H1 (cell line): ENCODE data around the gene ZFPL1. TPM values are rescaled to one million over a fixed set of nuclear protein-coding genes. Genes with fewer than 3 reads are reported as not detected.
A peak's percentile ranks its signal among the peaks of the same experiment; 100 is the strongest.

Experiments
- CTCF ChIA-PET: fragments of 300-600 bp; sonication (Branson Sonifier 250); formaldehyde crosslinking; loops from one replicate; lab custom pipeline; 2021; ENCODE audit not compliant: partially characterized antibody; lab: Charles Lee
- POLR2A ChIA-PET: fragments of 300-600 bp; sonication (Branson Sonifier 250); formaldehyde crosslinking; loops from one replicate; lab custom pipeline; 2021; ENCODE audit warnings: inconsistent platforms; ENCODE audit not compliant: partially characterized antibody; lab: Charles Lee
- DNase-seq, 2 experiments: peaks; one replicate each; pipeline versions ENCODE4 v3.0.0 to v3.0.0-alpha.2; 2010 to 2022; ENCODE audit warnings: low spot score in 2 of 2, low read depth in 1 of 2, mixed read lengths in 1 of 2
- FAIRE-seq: peaks from 2 replicates; lab custom pipeline; 2011; peaks lifted over from hg19 to GRCh38; lab: Jason Lieb, UNC
- H2AFZ ChIP-seq: 2 replicates; pipeline ENCODE4 v1.8.1; 2012; ENCODE audit warnings: low read length, inconsistent platforms
- H2AK5ac ChIP-seq: 2 replicates; pipeline ENCODE4 v1.6.1; 2013; ENCODE audit warnings: low read depth, low read length
- H2BK120ac ChIP-seq: replicated peaks from 2 replicates; pipeline ENCODE3; 2013; ENCODE audit warnings: low read depth, low read length, inconsistent platforms
- H2BK12ac ChIP-seq: 2 replicates; pipeline ENCODE4 v1.6.1; 2013; ENCODE audit warnings: low read depth, low read length
- H2BK15ac ChIP-seq: 2 replicates; pipeline ENCODE4 v1.6.1; 2013; ENCODE audit warnings: low read length
- H2BK20ac ChIP-seq: 2 replicates; pipeline ENCODE4 v1.6.1; 2013; ENCODE audit warnings: low read length
- H2BK5ac ChIP-seq: 2 replicates; pipeline ENCODE4 v1.6.1; 2013; ENCODE audit warnings: low read depth, low read length
- H3K14ac ChIP-seq: 2 replicates; pipeline ENCODE4 v1.6.1; 2013; ENCODE audit warnings: inconsistent platforms; ENCODE audit not compliant: insufficient read length
- H3K18ac ChIP-seq: 2 replicates; pipeline ENCODE4 v1.6.1; 2013; ENCODE audit warnings: low read length; ENCODE audit errors: extremely low read depth
- H3K23ac ChIP-seq: 2 replicates; pipeline ENCODE4 v1.6.1; 2013; ENCODE audit warnings: inconsistent platforms; ENCODE audit not compliant: insufficient read length
- H3K23me2 ChIP-seq: 2 replicates; pipeline ENCODE4 v1.6.1; 2013; ENCODE audit warnings: low read depth, low read length
- H3K27ac ChIP-seq: 2 replicates; pipeline ENCODE4 v1.6.1; 2011; ENCODE audit warnings: low read depth, low read length, inconsistent platforms
- H3K27me3 ChIP-seq, 4 experiments: replicated peaks in 1 of 4; 1 replicate in 1 of 4; 2 replicates in 3 of 4; pipeline versions ENCODE4 v1.6.1 to v1.8.1; 2011 to 2013; ENCODE audit warnings: low read length in 3 of 4, mild to moderate bottlenecking in 3 of 4, inconsistent platforms in 2 of 4, mixed read lengths in 2 of 4, moderate library complexity in 1 of 4; ENCODE audit not compliant: control insufficient read depth in 3 of 4, insufficient read depth in 3 of 4; ENCODE audit errors: extremely low read depth in 1 of 4
- H3K36me3 ChIP-seq, 4 experiments: 2 replicates each; pipeline versions ENCODE4 v1.6.1 to v1.8.1; 2011 to 2013; ENCODE audit warnings: mild to moderate bottlenecking in 4 of 4, low read length in 3 of 4, moderate library complexity in 2 of 4, control low read depth in 1 of 4, inconsistent platforms in 1 of 4; ENCODE audit not compliant: insufficient read depth in 4 of 4, control insufficient read depth in 2 of 4
- H3K4ac ChIP-seq: replicated peaks from 2 replicates; pipeline ENCODE3; 2013; ENCODE audit warnings: low read length, low read depth, mixed read lengths, inconsistent platforms; ENCODE audit not compliant: insufficient read length
- H3K4me1 ChIP-seq, 4 experiments: replicated peaks in 1 of 4; 1 replicate in 1 of 4; 2 replicates in 3 of 4; pipeline versions ENCODE4 v1.6.1 to v1.8.1; 2011 to 2013; ENCODE audit warnings: low read length in 3 of 4, inconsistent platforms in 2 of 4, mixed read lengths in 1 of 4; ENCODE audit not compliant: insufficient read depth in 4 of 4, control insufficient read depth in 3 of 4
- H3K4me2 ChIP-seq, 2 experiments: 2 replicates each; pipeline versions ENCODE4 v1.6.1 to v1.8.1; 2011 to 2013; ENCODE audit warnings: low read depth in 2 of 2, low read length in 2 of 2, control low read depth in 1 of 2, inconsistent platforms in 1 of 2, mild to moderate bottlenecking in 1 of 2; ENCODE audit not compliant: insufficient read depth in 1 of 2
- H3K4me3 ChIP-seq, 4 experiments: fragments of 200-600, 300-600 bp in 1 of 4; sonication (generic), shearing (Covaris generic), sonication (Bioruptor Twin) in 1 of 4; 2 replicates each; pipeline versions ENCODE4 v1.5.1 to v1.8.1; 2011 to 2016; ENCODE audit warnings: low read length in 4 of 4, low read depth in 3 of 4, control low read depth in 2 of 4, inconsistent platforms in 2 of 4, mild to moderate bottlenecking in 2 of 4, mixed read lengths in 1 of 4, moderate library complexity in 1 of 4; ENCODE audit not compliant: insufficient read depth in 2 of 4; ENCODE audit errors: extremely low read depth in 1 of 4
- H3K56ac ChIP-seq: replicated peaks from 2 replicates; pipeline ENCODE3; 2013; ENCODE audit warnings: low read depth, mild to moderate bottlenecking, mixed read lengths, low read length, inconsistent platforms; ENCODE audit not compliant: insufficient read length
- H3K79me1 ChIP-seq: 2 replicates; pipeline ENCODE4 v1.6.1; 2013; ENCODE audit warnings: low read depth, low read length, control low read depth
- H3K79me2 ChIP-seq, 2 experiments: 2 replicates each; pipeline versions ENCODE4 v1.6.1 to v1.8.1; 2012 to 2013; ENCODE audit warnings: low read length in 2 of 2, mild to moderate bottlenecking in 2 of 2, inconsistent platforms in 1 of 2; ENCODE audit not compliant: insufficient read depth in 2 of 2, control insufficient read depth in 1 of 2
- H3K9ac ChIP-seq, 4 experiments: replicated peaks in 1 of 4; 1 replicate in 1 of 4; 2 replicates in 3 of 4; pipeline versions ENCODE4 v1.6.1 to v1.8.1; 2011 to 2013; ENCODE audit warnings: low read depth in 3 of 4, low read length in 3 of 4, control low read depth in 2 of 4, mild to moderate bottlenecking in 2 of 4, moderate library complexity in 2 of 4, inconsistent platforms in 1 of 4; ENCODE audit errors: extremely low read depth in 1 of 4
- H3K9me3 ChIP-seq, 2 experiments: 2 replicates each; pipeline versions ENCODE4 v1.6.1 to v1.8.1; 2012 to 2013; ENCODE audit warnings: mild to moderate bottlenecking in 2 of 2, moderate library complexity in 2 of 2, control low read depth in 1 of 2, inconsistent platforms in 1 of 2, low read depth in 1 of 2, low read length in 1 of 2, mixed read lengths in 1 of 2; ENCODE audit not compliant: insufficient read depth in 2 of 2
- H4K20me1 ChIP-seq, 2 experiments: replicated peaks in 1 of 2; 2 replicates each; pipeline versions ENCODE3 to v1.8.1; 2011 to 2013; ENCODE audit warnings: inconsistent platforms in 2 of 2, low read length in 2 of 2, mild to moderate bottlenecking in 1 of 2; ENCODE audit not compliant: insufficient read depth in 2 of 2, control insufficient read depth in 1 of 2
- H4K5ac ChIP-seq: 2 replicates; pipeline ENCODE4 v1.6.1; 2013; ENCODE audit warnings: low read length, low read depth, mixed read lengths, inconsistent platforms; ENCODE audit not compliant: insufficient read length
- H4K8ac ChIP-seq: 2 replicates; pipeline ENCODE4 v1.8.0; 2013; ENCODE audit warnings: mild to moderate bottlenecking, moderate library complexity, low read length, inconsistent platforms; ENCODE audit not compliant: insufficient read depth; ENCODE audit errors: extremely low read depth
- H4K91ac ChIP-seq: replicated peaks from 2 replicates; pipeline ENCODE3; 2013; ENCODE audit warnings: low read length, mixed read lengths, inconsistent platforms; ENCODE audit not compliant: insufficient read length
- CHD1 ChIP-seq: IDR thresholded peaks from 2 replicates; pipeline ENCODE4 v1.6.1; 2012; ENCODE audit warnings: low read depth, low read length, improper control_type of control experiment
- CREB1 ChIP-seq: IDR thresholded peaks from 2 replicates; pipeline ENCODE4 v1.6.1; 2012; ENCODE audit warnings: inconsistent platforms
- E2F6 ChIP-seq: IDR thresholded peaks from 2 replicates; pipeline ENCODE4 v1.6.1; 2012; ENCODE audit warnings: inconsistent platforms
- HDAC2 ChIP-seq, 2 experiments: fragments of 300-600 bp in 1 of 2; sonication (generic) in 1 of 2; IDR thresholded peaks; 2 replicates each; pipeline ENCODE4 v1.6.1; 2011 to 2012; ENCODE audit warnings: low read depth in 2 of 2, low read length in 2 of 2, mild to moderate bottlenecking in 2 of 2, moderate library complexity in 2 of 2, borderline replicate concordance in 1 of 2, inconsistent platforms in 1 of 2
- KDM1A ChIP-seq: fragments of 200-600, 300-600 bp; sonication (generic); IDR thresholded peaks from 2 replicates; pipeline ENCODE4 v1.7.1; 2016; ENCODE audit warnings: mild to moderate bottlenecking, low read length, borderline replicate concordance
- KDM5A ChIP-seq: fragments of 200-600 bp; IDR thresholded peaks from 2 replicates; pipeline ENCODE4 v1.7.1; 2012; ENCODE audit warnings: mild to moderate bottlenecking, low read length, inconsistent platforms, mixed read lengths
- TBP ChIP-seq: IDR thresholded peaks from 2 replicates; pipeline ENCODE4 v1.6.1; 2011; ENCODE audit warnings: low read depth, low read length, improper control_type of control experiment
- TEAD4 ChIP-seq: IDR thresholded peaks from 2 replicates; pipeline ENCODE4 v1.6.1; 2012; ENCODE audit warnings: low read depth, low read length, inconsistent platforms, mixed read lengths
- YY1 ChIP-seq: IDR thresholded peaks from 2 replicates; pipeline ENCODE4 v1.6.1; 2011; ENCODE audit warnings: low read depth, mild to moderate bottlenecking, low read length
- ZNF274 ChIP-seq: IDR thresholded peaks from 2 replicates; pipeline ENCODE4 v1.7.0; 2012; ENCODE audit warnings: low read length, borderline replicate concordance; ENCODE audit errors: extremely low read depth
- WGBS, 2 experiments: shearing (Covaris generic) in 1 of 2; methylation state at CpG; one replicate each; pipeline versions ENCODE4 v1.1.6 to v1.1.7; 2013 to 2015; ENCODE audit warnings: low lambda C conversion rate in 2 of 2, mixed read lengths in 2 of 2, inconsistent platforms in 1 of 2, low coverage in 1 of 2, missing lambda C conversion rate in 1 of 2; ENCODE audit not compliant: insufficient replicate concordance in 2 of 2, insufficient coverage in 1 of 2, insufficient read length in 1 of 2; ENCODE audit errors: extremely low coverage in 1 of 2, missing lambda C conversion rate in 1 of 2; 5-methylcytosine and 5-hydroxymethylcytosine counted together
- polyA plus RNA-seq, 7 experiments: library from polyadenylated mRNA; depleted of rRNA in 3 of 7; stranded (reverse) in 5 of 7; unstranded in 2 of 7; fragments of >200 nt in 5 of 7; fragments of 200-250 nt in 2 of 7; gene quantifications; 1 replicate in 5 of 7; 2 replicates in 1 of 7; 4 replicates in 1 of 7; pipeline versions ENCODE4 v1.2.1 to v1.2.3, GENCODE V29; 2011 to 2013; ENCODE audit warnings: missing spikeins in 2 of 7, mixed read lengths in 2 of 7
- total RNA-seq: library from RNA; stranded (reverse); fragmentation: NEBNext Ultra II Directional; extraction: Animal tissue kit (Norgen Biotek cat#: 25700); gene quantifications from 2 replicates; pipeline ENCODE4 v1.2.1, GENCODE V29; 2021
- TF ChIP-seq, protein P1 (sequence below): IDR thresholded peaks from 2 replicates; pipeline ENCODE4 v1.6.1; 2012; ENCODE audit warnings: low read length, inconsistent platforms

Gene ZFPL1
- total and polyA plus RNA-seq, 2 of the 8 experiments (the other 6 are each of a cell fraction or from before 2014, with no cell fraction given) = 21.5 to 76.8 TPM

DNA sequence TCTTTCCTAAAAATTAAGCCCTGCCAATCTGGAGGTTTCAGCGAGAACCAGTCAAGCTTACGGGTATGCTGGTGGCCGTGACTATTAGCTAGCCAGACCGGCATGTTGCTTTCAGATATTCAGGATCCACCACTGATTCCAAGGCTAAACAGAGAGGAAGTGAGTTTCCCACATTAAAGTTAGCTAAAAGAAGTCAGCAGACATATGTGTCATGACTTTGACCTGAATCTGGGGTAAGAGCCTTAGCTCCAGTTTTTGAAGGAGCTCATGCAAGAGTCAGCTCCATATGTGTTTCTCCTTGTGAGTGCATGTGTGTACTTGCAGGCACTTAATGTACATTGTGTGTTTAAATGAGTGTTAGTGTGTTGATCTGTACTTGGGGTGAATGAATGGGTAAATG, 1.4 kb downstream of the ZFPL1 start:
- H4K8ac ChIP-seq = no peak overlapping the region
- H2AK5ac ChIP-seq = no peak overlapping the region
- peaks cover 0 to 4% of the 10 kb centered on the region in 2 experiments for H4K20me1 ChIP-seq
- H3K14ac ChIP-seq = no peak overlapping the region
- no peak overlapping the region for H2BK120ac ChIP-seq
- H3K4me3 ChIP-seq = peak overlapping the region in 1 of 4 experiments; percentile 99; a peak in 1 of 8 replicates
- H3K4ac ChIP-seq = no peak overlapping the region
- H3K79me2 ChIP-seq = peaks cover 10 to 33% of the 10 kb centered on the region in 2 experiments
- TF ChIP-seq CREB1 = no peak
- no peak for TF ChIP-seq ZNF274
- no peak for TF ChIP-seq KDM5A
- TF ChIP-seq, protein P1, sequence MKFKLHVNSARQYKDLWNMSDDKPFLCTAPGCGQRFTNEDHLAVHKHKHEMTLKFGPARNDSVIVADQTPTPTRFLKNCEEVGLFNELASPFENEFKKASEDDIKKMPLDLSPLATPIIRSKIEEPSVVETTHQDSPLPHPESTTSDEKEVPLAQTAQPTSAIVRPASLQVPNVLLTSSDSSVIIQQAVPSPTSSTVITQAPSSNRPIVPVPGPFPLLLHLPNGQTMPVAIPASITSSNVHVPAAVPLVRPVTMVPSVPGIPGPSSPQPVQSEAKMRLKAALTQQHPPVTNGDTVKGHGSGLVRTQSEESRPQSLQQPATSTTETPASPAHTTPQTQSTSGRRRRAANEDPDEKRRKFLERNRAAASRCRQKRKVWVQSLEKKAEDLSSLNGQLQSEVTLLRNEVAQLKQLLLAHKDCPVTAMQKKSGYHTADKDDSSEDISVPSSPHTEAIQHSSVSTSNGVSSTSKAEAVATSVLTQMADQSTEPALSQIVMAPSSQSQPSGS = no peak
- no peak for TF ChIP-seq YY1
- TF ChIP-seq E2F6 = no peak
- TF ChIP-seq HDAC2 (IDR thresholded peaks at IDR 0.05; ENCODE audit: borderline replicate concordance in 1 of 2, low read depth in 2 of 2, low read length in 2 of 2) = no peak
- TF ChIP-seq TEAD4 = no peak
- TF ChIP-seq TBP = no peak
- no peak for TF ChIP-seq KDM1A
- no peak for TF ChIP-seq CHD1
- H2BK20ac ChIP-seq = no peak overlapping the region
- ChIA-PET CTCF (interaction anchor here (0.9 to 2.3 kb wide), 2 partner anchors 25 to 199 kb away, joined by 4 to 7 read pairs; no protein-coding TSS in a partner anchor), POLR2A (interaction anchor here (0.7 to 16.8 kb wide), 6 partner anchors 12 to 44 kb away, joined by 3 to 230 read pairs (median 8); partner anchors contain the start of genes CDCA5, FAU, MRPL49 and VPS51)
- no peaks in the 10 kb centered on the region for H3K9me3 ChIP-seq
- no peak overlapping the region for H3K18ac ChIP-seq
- peak overlapping the region in 1 of 2 experiments; percentile 88; a peak in 2 of 4 replicates for H3K4me2 ChIP-seq
- H2AFZ ChIP-seq = no peak overlapping the region
- peaks cover 0 to 9% (median 4%) of the 10 kb centered on the region in 4 experiments; a peak in 5 of 7 replicates for H3K4me1 ChIP-seq
- H3K56ac ChIP-seq = no peak overlapping the region
- no peak overlapping the region for H4K91ac ChIP-seq
- H2BK12ac ChIP-seq = no peak overlapping the region
- H3K9ac ChIP-seq = no peak overlapping the region; a peak in 1 of 7 replicates
- peaks cover 10 to 24% (median 19%) of the 10 kb centered on the region in 4 experiments for H3K36me3 ChIP-seq
- no peak overlapping the region for H3K27ac ChIP-seq
- peaks cover 8% of the 10 kb centered on the region for H3K23me2 ChIP-seq
- no peak overlapping the region for H2BK15ac ChIP-seq
- no peak overlapping the region for H2BK5ac ChIP-seq
- no peak overlapping the region for H3K23ac ChIP-seq
- H3K79me1 ChIP-seq = peaks cover 22% of the 10 kb centered on the region
- DNase-seq (no peak), FAIRE-seq (no peak)
- no peaks in the 10 kb centered on the region for H3K27me3 ChIP-seq
- 91% methylated on average over 4 of the region's 4 CpGs; no CpG with 5 or more reads in 1 of the 2 experiments for WGBS, 2 experiments
- H4K5ac ChIP-seq = no peak overlapping the region
